ENCODE data around the gene UCP2.

The UCP2 gene

DNA sequence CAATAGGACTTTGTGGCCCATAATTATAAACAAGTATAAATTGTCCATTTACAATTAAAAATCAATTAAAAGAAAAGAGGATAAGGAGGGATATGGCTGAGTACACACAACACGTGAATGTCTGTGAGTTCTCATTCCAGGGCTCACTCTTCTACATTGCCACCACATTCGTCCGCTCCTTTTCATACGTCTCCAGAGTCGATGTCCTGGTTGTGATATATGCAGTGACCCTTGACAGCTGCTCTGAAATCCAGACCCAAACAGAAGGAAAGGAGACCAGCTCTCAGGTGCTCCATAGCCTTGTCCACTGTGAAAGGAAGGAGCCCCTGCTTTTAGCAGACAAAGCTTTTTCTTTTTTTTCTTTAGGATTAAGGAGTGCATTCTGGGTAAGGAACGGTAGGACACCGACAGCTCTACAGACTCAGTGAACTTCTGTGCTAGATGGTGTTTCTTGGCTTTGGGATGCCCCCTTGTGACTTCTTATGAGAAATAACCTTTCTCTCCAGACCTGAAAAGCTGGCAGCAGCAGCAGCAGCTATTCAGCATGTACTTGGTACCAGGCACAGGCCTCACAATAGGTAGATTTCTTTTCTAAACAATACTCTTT is 51.5 kb downstream of the UCP2 start:
- peaks cover 28% of the 10 kb centered on the region; the same call in 1 of the 2 replicates for H3K36me3 ChIP-seq (ENCODE audit: insufficient read depth, low read length)
- H3K9ac ChIP-seq (ENCODE audit: low read depth, low read length, poor library complexity, severe bottlenecking) = no peak overlapping the region
- H3K4me3 ChIP-seq (ENCODE audit: low read length, poor library complexity, severe bottlenecking) = no peak overlapping the region
- TF ChIP-seq EZH2phosphoT487 (IDR thresholded peaks at IDR 0.05; ENCODE audit: borderline replicate concordance) = no peak
- peak; percentile 73 for TF ChIP-seq CTCF (conservative IDR thresholded peaks at IDR 0.05; ENCODE audit: low read length)
- peak overlapping the region; percentile 26; the same call in 1 of the 2 replicates for H2AFZ ChIP-seq (ENCODE audit: low read length)
- no peaks in the 10 kb centered on the region for H3K79me2 ChIP-seq (ENCODE audit: insufficient read depth, low read length)
- H3K27me3 ChIP-seq (ENCODE audit: insufficient read depth, low read length, poor library complexity, severe bottlenecking) = no peaks in the 10 kb centered on the region
- H4K20me1 ChIP-seq (ENCODE audit: insufficient read depth, low read length, poor library complexity, severe bottlenecking) = no peaks in the 10 kb centered on the region
- no peaks in the 10 kb centered on the region for H3K9me3 ChIP-seq (ENCODE audit: insufficient read depth, low read depth, low read length)
- H3F3A ChIP-seq (ENCODE audit: low read depth) = no peaks in the 10 kb centered on the region
- no peaks in the 10 kb centered on the region for H3K4me1 ChIP-seq (ENCODE audit: insufficient read depth, low read length, poor library complexity, severe bottlenecking)
- no peaks in the 10 kb centered on the region for H3K9me2 ChIP-seq (replicated peaks; ENCODE audit: low read depth, low read length)
- H3K4me2 ChIP-seq (ENCODE audit: low read depth, low read length, poor library complexity, severe bottlenecking) = no peak overlapping the region

- TF ChIP-seq CTCF (conservative IDR thresholded peaks at IDR 0.05; ENCODE audit: low read length) (no peak), EZH2phosphoT487 (IDR thresholded peaks at IDR 0.05; ENCODE audit: borderline replicate concordance) (no peak)
- H4K20me1 ChIP-seq (ENCODE audit: insufficient read depth, low read length, poor library complexity, severe bottlenecking) = no peaks in the 10 kb centered on the region
- no peak overlapping the region for H3K4me2 ChIP-seq (ENCODE audit: low read depth, low read length, poor library complexity, severe bottlenecking)
- no peak overlapping the region for H3K4me3 ChIP-seq (ENCODE audit: low read length, poor library complexity, severe bottlenecking)
- H3K27me3 ChIP-seq (ENCODE audit: insufficient read depth, low read length, poor library complexity, severe bottlenecking) = no peaks in the 10 kb centered on the region
- H3F3A ChIP-seq (ENCODE audit: low read depth) = no peaks in the 10 kb centered on the region
- peaks cover 32% of the 10 kb centered on the region; the same call in 1 of the 2 replicates for H3K36me3 ChIP-seq (ENCODE audit: insufficient read depth, low read length)
- no peaks in the 10 kb centered on the region for H3K4me1 ChIP-seq (ENCODE audit: insufficient read depth, low read length, poor library complexity, severe bottlenecking)
- H3K9me3 ChIP-seq (ENCODE audit: insufficient read depth, low read depth, low read length) = no peaks in the 10 kb centered on the region
- H2AFZ ChIP-seq (ENCODE audit: low read length) = no peak overlapping the region
- H3K9me2 ChIP-seq (replicated peaks; ENCODE audit: low read depth, low read length) = no peaks in the 10 kb centered on the region
- no peaks in the 10 kb centered on the region for H3K79me2 ChIP-seq (ENCODE audit: insufficient read depth, low read length)
- H3K9ac ChIP-seq (ENCODE audit: low read depth, low read length, poor library complexity, severe bottlenecking) = no peak overlapping the region
These were observed 53.3 kb downstream of the UCP2 start for GRCh38 chr11:73929388-73929787.

All from Loucy (cell line).